HepG2 (cell line): ENCODE data around the gene IFT122. TPM values are rescaled to one million over a fixed set of nuclear protein-coding genes. Genes with fewer than 3 reads are reported as not detected.

Experiments
- ARNT2 ChIP-seq: sonication (generic); formaldehyde crosslinking; IDR thresholded peaks from 2 replicates; pipeline ENCODE4 v1.8.0; 2022; ENCODE audit warnings: mild to moderate bottlenecking, low read depth, missing genetic modification reagents, moderate library complexity
- BORCS8-MEF2B ChIP-seq: sonication (generic); formaldehyde crosslinking; IDR thresholded peaks from 2 replicates; pipeline ENCODE4 v1.8.0; 2022; ENCODE audit warnings: mild to moderate bottlenecking, missing genetic modification reagents
- CBX2 ChIP-seq, 2 experiments: fragments of 200-600 bp in 1 of 2; sonication (generic); formaldehyde crosslinking in 1 of 2; IDR thresholded peaks; 2 replicates each; pipeline versions ENCODE4 v1.7.0 to v1.8.1; 2018 to 2022; ENCODE audit warnings: low read depth in 2 of 2, low read length in 1 of 2, mild to moderate bottlenecking in 1 of 2, missing genetic modification reagents in 1 of 2
- CEBPB ChIP-seq: IDR thresholded peaks from 2 replicates; pipeline ENCODE4 v1.6.1; 2011; ENCODE audit warnings: low read depth, low read length, improper control_type of control experiment, borderline replicate concordance
- CHD2 ChIP-seq: IDR thresholded peaks from 2 replicates; pipeline ENCODE4 v1.6.1; 2011; ENCODE audit warnings: low read depth, low read length, improper control_type of control experiment
- DR1 ChIP-seq: sonication (generic); formaldehyde crosslinking; IDR thresholded peaks from 2 replicates; pipeline ENCODE4 v1.8.0; 2021; ENCODE audit warnings: mild to moderate bottlenecking, missing genetic modification reagents, inconsistent platforms
- EEA1 ChIP-seq: sonication (generic); formaldehyde crosslinking; IDR thresholded peaks from 2 replicates; pipeline ENCODE4 v1.5.1; 2020; ENCODE audit warnings: mild to moderate bottlenecking, missing genetic modification reagents, borderline replicate concordance
- HNRNPLL ChIP-seq: fragments of 200-400 bp; formaldehyde crosslinking; IDR thresholded peaks from 2 replicates; pipeline ENCODE4 v1.6.1; 2017; ENCODE audit warnings: mild to moderate bottlenecking, low read depth, low read length; ENCODE audit not compliant: poor library complexity, severe bottlenecking
- IRX3 ChIP-seq: sonication (generic); formaldehyde crosslinking; IDR thresholded peaks from 2 replicates; pipeline ENCODE4 v1.8.1; 2023; ENCODE audit warnings: mild to moderate bottlenecking, low read depth, missing genetic modification reagents, borderline replicate concordance
- NFYB ChIP-seq: sonication (generic); formaldehyde crosslinking; IDR thresholded peaks from 2 replicates; pipeline ENCODE4 v1.4.0; 2020; ENCODE audit warnings: missing genetic modification reagents
- RCOR2 ChIP-seq: IDR thresholded peaks from 2 replicates; pipeline ENCODE4 v1.6.1; 2016; ENCODE audit warnings: missing biosample characterization, missing genetic modification reagents
- SMAD1 ChIP-seq: sonication (generic); formaldehyde crosslinking; IDR thresholded peaks from 2 replicates; pipeline ENCODE4 v1.4.0; 2020; ENCODE audit warnings: missing genetic modification reagents, low read depth, mild to moderate bottlenecking, borderline replicate concordance
- SMC3 ChIP-seq: IDR thresholded peaks from 2 replicates; pipeline ENCODE4 v1.6.1; 2011; ENCODE audit warnings: low read length, improper control_type of control experiment
- SNAPC2 ChIP-seq: sonication (generic); formaldehyde crosslinking; IDR thresholded peaks from 2 replicates; pipeline ENCODE4 v1.8.1; 2022; ENCODE audit warnings: mild to moderate bottlenecking, missing genetic modification reagents
- SSRP1 ChIP-seq: IDR thresholded peaks from 2 replicates; pipeline ENCODE4 v1.6.1; 2016; ENCODE audit warnings: control low read depth
- TAF1 ChIP-seq: sonication (generic); formaldehyde crosslinking; IDR thresholded peaks from 2 replicates; pipeline ENCODE4 v1.4.0; 2020; ENCODE audit warnings: missing genetic modification reagents
- WIZ ChIP-seq: sonication (generic); formaldehyde crosslinking; IDR thresholded peaks from 2 replicates; pipeline ENCODE4 v1.5.1; 2020; ENCODE audit warnings: mild to moderate bottlenecking, missing genetic modification reagents
- ZFP91 ChIP-seq: sonication (generic); formaldehyde crosslinking; IDR thresholded peaks from 2 replicates; pipeline ENCODE4 v1.9.0; 2022; ENCODE audit warnings: missing genetic modification reagents, mild to moderate bottlenecking, borderline replicate concordance
- ZNF501 ChIP-seq: sonication (generic); formaldehyde crosslinking; IDR thresholded peaks from 2 replicates; pipeline ENCODE4 v1.5.1; 2020; ENCODE audit warnings: mild to moderate bottlenecking, moderate library complexity, missing genetic modification reagents
- ZNF503 ChIP-seq: sonication (generic); formaldehyde crosslinking; IDR thresholded peaks from 2 replicates; pipeline ENCODE4 v1.4.0; 2020; ENCODE audit warnings: missing genetic modification reagents
- ZNF766 ChIP-seq: sonication (generic); formaldehyde crosslinking; IDR thresholded peaks from 2 replicates; pipeline ENCODE4 v1.5.0; 2020; ENCODE audit warnings: missing genetic modification reagents, borderline replicate concordance
- ZNF800 ChIP-seq: sonication (generic); formaldehyde crosslinking; IDR thresholded peaks from 2 replicates; pipeline ENCODE4 v1.4.0; 2020; ENCODE audit warnings: missing genetic modification reagents
- ZNF850 ChIP-seq: sonication (generic); formaldehyde crosslinking; conservative IDR thresholded peaks from 2 replicates; pipeline ENCODE4 v1.9.0; 2021; ENCODE audit warnings: mild to moderate bottlenecking, missing genetic modification reagents
- polyA plus RNA-seq, 8 experiments: library from polyadenylated mRNA; depleted of rRNA in 3 of 8; stranded (reverse) in 7 of 8; unstranded in 1 of 8; fragments of >200 nt; fragmentation: Illumina TruSeq in 4 of 8; extraction: Trizol in 4 of 8; gene quantifications; 2 replicates each; pipeline versions ENCODE4 v1.2.1 to v1.2.3, GENCODE V29; 2011 to 2016; ENCODE audit warnings: low read depth in 4 of 8, missing spikeins in 1 of 8, mixed read lengths in 1 of 8; ENCODE audit not compliant: insufficient read depth in 1 of 8
- total RNA-seq, 5 experiments: library from RNA; depleted of rRNA; stranded (reverse); fragments of >200 nt; fragmentation: Illumina TruSeq; extraction: Trizol; gene quantifications; 2 replicates each; pipeline ENCODE4 v1.2.3, GENCODE V29; 2016; ENCODE audit warnings: low read depth in 1 of 5

The IFT122 gene
- total and polyA plus RNA-seq, 2 of the 13 experiments (the other 11 are each of a cell fraction or from before 2014, with no cell fraction given) = 10.1 to 10.3 TPM

GRCh38 chr3:129439817-129440617, at the start of gene IFT122, which contains the start of gene MBD4 (continued):
- no peak for TF ChIP-seq SNAPC2 (CRISPR knock-in tag)
- TF ChIP-seq EEA1 (CRISPR knock-in tag) = peak; percentile 59; the same call in 1 of the 2 replicates
- TF ChIP-seq RCOR2 = peak; percentile 35; the same call in 1 of the 2 replicates
- peak; percentile 88 for TF ChIP-seq NFYB (CRISPR knock-in tag)
- peak; percentile 20; the same call in 1 of the 2 replicates for TF ChIP-seq ZNF766 (CRISPR knock-in tag)
- no peak for TF ChIP-seq WIZ (CRISPR knock-in tag)
- TF ChIP-seq ZNF503 (CRISPR knock-in tag) = no peak
- TF ChIP-seq SMAD1 (CRISPR knock-in tag) = no peak; the same call in 1 of the 2 replicates
- TF ChIP-seq SMC3 = no peak; the same call in 1 of the 2 replicates
- no peak for TF ChIP-seq CHD2
- TF ChIP-seq DR1 (CRISPR knock-in tag) = peak; percentile 76
- no peak for TF ChIP-seq CBX2 (IDR thresholded peaks at IDR 0.05; ENCODE audit: low read depth, low read length)
- 0 out of 2 replicates have a peak, but pooled peaks have one; percentile 41 for TF ChIP-seq CBX2 (CRISPR knock-in tag; IDR thresholded peaks at IDR 0.05; ENCODE audit: low read depth)
- TF ChIP-seq IRX3 (CRISPR knock-in tag) = peak; percentile 20; the same call in 1 of the 2 replicates
- peak; percentile 88 for TF ChIP-seq HNRNPLL
- peak; percentile 82 for TF ChIP-seq TAF1 (CRISPR knock-in tag)
- TF ChIP-seq CEBPB = peak; percentile 98
- TF ChIP-seq BORCS8-MEF2B (CRISPR knock-in tag) = no peak
- TF ChIP-seq SSRP1 (CRISPR knock-in tag) = no peak
- no peak for TF ChIP-seq ZNF800 (CRISPR knock-in tag)
- peak; percentile 86 for TF ChIP-seq ZFP91 (CRISPR knock-in tag)
- TF ChIP-seq ZNF850 (CRISPR knock-in tag) = no peak
- peak; percentile 93 for TF ChIP-seq ZNF501 (CRISPR knock-in tag)
- no peak; the same call in none of the 2 replicates for TF ChIP-seq ARNT2
